T1000 (cell line): ENCODE results near the gene NKTR.
"Not testable (repeated sequence)": the region's sequence is repeated elsewhere in the genome, so short reads cannot be mapped to it uniquely, and the experiment has no call there.

ENCODE experiments used
- DNase-seq: peaks from one replicate; lab custom pipeline; 2025; ENCODE audit warnings: mixed read lengths; lab: John Stamatoyannopoulos, UW

Gene NKTR

DNA sequence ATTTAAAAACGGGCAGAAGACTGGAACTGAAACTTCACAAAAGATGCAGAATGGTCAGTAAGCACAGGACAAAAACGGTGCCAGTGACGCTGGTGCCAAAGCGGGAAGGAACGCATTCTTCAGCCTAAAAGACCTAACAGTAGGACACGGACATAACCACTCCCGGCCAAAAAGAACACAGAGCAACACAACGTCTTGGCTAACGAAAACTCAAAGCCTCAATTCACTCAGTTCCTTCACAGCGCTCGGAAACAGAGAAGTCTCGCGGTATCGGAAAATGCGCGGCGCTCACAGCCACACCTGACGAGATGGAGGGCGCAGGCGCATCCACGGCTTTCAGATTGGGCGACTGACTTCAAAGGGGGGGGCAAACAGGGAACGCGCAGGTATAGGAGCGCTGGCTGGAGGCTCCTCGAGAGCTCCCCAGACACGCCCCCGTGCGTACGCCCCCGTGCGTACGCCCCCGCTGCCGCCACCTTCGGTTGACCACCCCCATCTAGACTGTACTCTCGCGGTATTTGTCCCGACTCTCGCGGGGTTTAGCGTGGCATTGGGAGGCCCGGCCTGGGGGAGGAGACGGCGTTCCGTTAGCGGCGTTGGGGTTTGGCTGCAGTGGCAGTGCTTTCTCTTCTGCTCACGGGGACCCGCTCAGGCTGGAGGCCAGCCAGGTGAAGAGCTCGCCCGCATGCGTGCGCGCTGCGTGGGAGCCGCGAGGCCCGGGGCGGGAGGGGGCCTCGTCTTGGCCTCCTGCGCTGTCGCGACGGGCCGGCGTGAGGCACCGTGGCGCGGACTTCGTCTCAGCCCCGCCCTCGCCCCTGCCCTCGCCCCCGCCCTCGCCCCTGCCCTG, at the start of gene NKTR:
TSS of gene NKTR (plus strand) at position 576 of the 847 bp plus-strand sequence. CDS start 321 bp downstream, outside the sequence.
- DNase-seq, result peak; percentile 99

DNA sequence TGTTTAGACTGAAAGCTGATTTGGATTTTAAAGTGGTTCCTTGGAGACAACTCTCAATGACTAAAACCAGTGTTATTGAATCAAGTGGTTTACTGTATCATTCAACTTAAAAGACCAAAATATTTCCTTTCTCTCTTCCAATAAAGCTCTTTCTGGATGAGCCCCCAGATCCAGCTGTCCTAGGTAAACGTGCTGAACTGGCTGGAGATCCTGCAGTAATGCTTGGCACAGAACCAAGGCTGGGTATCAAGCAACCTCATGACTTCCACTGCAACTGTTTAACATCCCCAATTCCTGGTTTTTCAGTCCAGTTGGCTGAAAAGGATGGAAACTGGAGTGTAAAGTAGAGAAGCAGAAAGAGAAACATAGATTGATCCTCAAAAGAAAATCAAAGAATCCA, 47.7 kb upstream of the NKTR start:
- DNase-seq, result no peak

DNA sequence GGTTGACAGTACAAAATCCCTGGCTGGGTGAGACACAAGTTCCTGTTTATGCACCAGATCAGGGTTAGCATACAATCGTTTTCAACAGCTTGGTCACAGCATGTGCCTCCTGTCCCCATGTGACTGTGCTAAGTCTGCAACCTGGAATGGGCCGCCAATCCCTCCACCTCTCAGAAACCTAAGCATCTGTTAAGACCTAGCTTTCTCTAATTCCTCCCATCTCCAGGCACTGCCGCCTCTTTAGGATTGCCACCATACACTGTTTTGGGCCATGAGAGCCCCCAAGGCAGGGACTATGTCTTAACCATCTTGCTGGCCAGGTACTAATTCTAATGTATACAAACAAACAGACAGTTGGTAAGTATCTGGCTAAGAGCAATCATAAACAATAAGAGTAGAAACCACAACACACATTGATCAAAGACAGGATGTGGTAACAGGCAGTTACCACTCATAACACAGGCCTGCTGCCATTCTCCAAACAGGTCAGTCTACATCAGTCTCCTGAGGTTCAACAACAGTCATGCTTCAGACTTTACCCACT, 44.3 kb upstream of the NKTR start:
- no peak for DNase-seq

DNA sequence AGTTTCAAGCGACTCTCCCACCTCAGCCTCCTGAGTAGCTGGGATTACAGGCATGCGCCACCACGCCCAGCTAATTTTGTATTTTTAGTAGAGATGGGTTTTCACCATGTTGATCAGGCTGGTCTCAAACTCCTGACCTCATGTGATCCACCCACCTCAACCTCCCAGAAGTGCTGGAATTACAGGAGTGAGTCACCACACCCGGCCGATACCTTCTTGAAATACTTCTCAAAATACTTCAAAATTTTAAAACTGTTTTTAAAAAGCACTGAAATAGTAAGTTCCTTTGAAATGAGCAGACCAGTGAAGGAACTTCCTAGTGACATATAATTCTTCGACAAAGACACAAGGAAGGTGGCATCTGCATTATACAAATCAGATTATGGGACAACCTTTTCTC, 43.7 kb upstream of the NKTR start:
- DNase-seq, result not testable (repeated sequence)

DNA sequence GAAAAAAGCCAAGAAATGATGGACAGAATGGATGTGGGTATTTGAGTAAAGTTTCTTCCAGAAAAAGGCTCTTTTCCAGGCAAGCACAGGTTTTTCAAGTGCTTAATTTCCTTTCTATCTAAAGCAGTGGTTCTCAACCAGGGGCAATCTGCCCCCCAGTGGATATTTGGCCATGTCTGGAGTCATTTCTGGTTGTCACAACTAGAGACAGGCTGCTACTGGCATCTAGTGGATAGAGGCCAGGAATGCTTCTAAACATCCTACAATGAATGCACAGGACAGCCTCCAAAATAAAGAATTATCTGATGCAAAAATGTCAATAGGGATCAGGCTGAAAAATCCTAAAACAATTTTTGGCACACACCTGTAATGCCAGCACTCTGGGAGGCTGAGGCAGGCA, 42.6 kb upstream of the NKTR start:
- DNase-seq, result no peak

DNA sequence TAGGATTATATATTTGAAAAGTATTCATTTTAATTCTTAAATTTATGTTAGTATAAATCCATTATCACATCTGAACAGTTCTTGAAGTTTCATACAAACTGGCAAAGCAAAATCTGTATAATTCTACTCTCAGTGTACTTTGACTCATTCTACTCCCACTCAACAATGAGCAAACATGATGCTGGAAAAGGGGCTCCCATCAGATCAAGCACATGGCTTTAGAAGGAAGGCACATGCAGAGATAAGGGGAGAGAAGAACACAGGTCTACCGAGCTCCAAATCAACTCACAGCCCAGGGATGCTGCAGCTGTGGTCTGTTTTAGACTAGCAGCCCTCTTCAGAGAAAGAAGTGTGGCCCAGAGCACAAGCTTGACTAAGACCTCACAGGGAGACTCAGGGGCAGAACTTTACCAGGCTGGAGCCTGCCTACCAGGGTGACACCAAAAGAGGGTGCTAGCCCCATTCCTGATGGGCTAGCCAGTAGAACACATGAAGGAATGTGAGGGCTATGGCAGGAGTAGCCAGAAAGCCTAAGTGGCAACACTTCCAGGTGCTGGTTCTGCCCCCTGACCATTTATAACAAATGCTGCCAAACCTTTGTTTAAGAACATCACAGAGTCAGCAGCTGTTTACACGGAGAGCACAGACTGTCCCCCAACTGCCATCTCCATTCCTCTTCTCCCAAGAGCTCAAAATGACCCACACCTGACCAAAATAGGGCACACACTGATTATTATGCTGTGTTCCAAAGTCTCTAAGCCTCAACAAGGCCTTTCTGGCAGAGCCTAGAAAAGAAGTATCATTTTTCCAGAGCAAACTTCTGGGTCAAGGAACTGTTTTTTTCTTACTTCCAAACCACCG, 38.2 kb upstream of the NKTR start:
- DNase-seq, result no peak

DNA sequence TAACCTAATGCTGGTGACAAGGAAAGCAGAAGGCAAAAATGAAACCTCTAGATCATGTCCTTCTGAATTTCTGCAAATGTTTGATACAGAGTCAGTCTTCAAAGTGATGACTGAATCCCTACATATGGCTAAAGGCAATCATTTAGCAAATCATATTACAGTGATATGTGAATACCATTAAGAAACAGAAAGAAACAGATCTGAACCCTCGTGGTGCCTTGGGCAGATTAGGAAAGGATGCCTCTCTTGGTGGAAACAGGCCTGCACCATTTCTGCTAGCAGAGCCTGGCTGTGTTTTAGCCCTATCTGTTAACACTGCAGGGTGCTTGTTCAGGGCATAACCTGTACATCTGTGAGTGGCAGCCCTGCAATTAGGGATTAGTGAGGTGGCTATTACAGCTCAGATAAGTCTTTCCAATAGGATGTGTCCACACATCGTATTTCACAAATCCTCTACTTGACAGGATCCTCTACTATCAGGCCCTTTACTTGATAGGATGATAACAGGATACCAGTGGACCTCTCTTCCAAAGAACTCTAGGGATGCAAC, 30.8 kb upstream of the NKTR start:
- DNase-seq, result no peak

DNA sequence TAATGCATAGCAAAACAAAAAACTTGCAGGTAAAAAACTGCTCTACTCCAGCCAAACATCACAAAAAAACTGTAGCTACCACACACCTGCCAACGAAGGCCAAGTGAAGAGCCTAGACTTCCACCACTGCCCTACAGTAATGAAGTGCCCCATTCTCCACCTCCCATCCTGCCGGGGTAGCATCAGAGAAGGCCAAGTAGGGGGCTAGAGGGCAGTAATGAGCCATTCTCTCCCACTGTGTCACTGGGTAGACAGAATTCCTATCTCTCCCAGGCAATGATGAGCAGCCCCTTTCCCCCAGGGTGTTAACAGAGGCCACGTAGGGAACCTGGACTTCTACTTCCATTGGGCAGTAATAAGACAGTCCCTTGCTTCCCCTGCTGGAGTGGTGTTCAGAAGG, 28.2 kb upstream of the NKTR start:
- no peak for DNase-seq

DNA sequence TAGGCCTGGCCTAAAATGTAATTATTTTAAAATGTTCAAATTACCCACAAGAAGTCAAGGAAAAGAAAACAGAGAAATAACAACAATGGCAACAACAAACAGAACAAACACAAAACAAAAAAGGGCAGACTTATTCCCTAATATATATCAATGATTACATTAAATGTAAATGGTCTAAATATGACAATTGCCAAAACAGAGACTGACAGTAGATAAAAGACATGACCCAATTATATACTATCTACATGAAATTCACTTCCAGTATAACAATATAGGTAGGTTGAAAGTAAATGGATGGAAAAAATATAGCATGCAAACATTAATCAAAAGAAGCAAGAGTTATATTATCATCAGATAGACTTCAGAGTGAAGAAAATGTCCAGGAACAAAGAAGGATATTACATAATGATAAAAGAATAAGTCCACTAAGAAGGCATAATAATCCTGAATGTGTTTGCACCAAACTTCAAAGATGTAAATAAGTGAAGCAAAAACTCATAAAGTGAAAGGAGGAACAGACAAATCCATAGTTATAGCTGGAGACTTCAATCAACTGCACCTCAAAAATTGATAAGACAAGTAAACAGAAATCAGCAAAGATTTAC, 25.2 kb upstream of the NKTR start:
- no peak for DNase-seq

DNA sequence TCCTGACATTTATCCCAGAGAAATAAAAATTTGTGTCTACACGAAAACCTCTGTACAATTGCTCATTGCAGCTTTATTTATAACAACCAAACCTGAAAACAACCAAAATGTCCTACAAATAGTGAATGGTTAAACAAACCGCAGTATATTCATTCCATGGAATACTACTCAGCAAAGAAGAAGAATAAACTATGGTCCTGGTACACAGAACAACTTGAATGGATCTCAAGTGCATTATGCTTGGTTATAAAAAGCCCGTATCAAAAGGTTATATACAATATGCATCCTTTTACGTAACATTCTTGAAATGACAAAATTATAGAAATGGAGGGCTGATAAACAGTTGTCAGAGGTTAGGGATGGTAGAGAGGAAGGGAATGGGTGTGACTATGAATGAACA, 22.4 kb upstream of the NKTR start:
- DNase-seq, result no peak

DNA sequence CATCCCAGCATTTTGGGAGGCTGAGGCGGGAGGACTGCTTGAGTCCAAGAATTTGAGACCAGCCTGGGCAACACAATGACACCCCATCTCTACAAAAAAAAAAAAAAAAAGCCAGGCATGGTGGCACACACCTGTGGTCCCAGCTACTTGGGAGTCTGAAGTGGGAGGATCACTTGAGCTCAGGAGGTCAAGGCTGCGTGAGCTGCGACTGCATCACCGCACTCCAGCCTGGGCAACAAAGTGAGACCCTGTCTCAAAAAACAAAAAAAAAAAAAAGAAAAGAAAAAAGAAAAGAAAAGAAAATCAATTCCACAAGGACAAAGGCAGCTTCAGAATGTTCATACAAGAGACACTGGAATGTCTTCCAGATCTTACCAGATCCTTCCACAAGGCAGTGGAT, 21.1 kb upstream of the NKTR start:
- DNase-seq, result not testable (repeated sequence)

DNA sequence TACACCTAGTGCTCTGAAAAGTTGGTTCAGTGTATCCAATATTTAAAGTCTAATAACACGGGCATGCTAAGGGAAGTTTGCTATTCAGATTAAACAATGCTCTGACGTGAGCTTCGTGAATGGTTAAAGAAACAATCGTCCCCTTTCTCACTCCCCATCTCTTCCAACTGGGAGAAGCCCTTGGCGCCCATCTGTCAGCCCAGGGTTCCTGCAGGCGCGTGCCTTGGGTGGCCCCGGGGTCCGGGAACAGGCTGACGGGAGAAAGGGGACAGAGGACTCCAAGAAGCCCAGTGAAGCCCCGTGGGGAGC, 19.1 kb upstream of the NKTR start:
- DNase-seq, result no peak

DNA sequence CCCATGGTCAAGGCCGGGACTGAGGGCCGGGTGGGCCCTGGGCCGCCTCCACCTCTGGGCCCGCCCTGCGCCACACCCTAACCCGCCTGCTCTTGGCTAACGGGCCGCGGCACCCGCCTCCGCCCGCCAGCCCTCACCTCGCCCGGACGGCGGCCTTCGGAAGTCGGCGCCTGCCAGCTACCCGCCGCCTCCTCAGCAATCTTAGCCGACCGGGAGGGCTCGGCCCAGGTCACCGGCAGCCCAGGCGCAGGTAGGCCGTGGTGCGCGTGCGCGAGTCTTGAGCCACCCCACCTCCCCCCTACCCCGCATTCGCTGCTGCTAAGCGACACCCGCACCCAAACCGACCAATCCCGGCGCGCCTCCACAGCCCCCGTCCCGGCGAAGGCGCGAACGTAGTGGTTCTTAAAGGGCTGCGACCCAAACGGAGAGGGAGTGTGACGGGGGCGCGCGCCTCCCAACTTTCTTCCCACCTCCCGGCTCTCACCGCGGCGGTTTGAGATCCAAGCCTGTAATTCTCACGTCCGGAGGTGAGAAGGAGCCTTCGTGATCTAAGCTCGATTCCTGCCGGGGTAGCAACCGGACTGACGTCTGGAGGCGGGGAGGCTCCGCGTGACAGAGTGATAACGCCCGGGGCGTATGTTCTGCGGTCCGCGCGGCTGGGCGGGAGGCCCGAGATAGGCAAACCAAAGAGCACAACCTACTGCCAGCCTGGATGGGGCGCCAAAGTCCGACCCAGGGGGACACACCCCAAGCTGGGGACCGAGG, 18.6 kb upstream of the NKTR start, which contains the start of gene SEC22C:
TSS of gene SEC22C (minus strand) at position 259 of the 765 bp plus-strand sequence. CDS start 12,921 bp downstream, outside the sequence.
- peak; percentile 90 for DNase-seq

DNA sequence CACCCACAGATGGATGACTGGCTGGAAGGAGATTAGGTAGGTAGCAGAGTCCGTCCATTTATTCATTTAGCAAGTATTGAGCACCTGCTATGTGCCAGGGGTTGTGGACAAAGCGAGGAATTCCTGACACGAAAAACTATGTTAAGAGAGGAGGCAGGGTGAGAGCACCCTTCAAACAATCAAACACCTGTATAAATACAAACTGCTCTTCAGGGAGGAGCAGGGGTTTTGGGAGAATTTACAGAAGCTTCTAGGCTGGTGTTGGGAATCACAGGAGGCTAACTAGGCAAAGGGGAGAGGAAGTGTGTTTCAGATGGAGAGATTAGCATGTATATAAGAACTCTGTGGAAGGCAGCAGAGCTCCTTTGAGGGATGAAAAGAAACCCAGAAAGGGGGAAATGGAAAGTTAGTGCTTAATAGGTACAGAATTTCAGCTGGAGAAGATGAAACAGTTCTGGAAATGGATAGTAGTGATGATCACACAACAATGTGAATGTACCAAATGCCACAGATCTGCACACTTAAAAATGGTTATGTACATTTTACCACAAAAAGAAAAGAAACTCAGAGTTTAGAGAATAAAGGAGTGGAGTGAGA, 17.9 kb upstream of the NKTR start:
- DNase-seq, result no peak

DNA sequence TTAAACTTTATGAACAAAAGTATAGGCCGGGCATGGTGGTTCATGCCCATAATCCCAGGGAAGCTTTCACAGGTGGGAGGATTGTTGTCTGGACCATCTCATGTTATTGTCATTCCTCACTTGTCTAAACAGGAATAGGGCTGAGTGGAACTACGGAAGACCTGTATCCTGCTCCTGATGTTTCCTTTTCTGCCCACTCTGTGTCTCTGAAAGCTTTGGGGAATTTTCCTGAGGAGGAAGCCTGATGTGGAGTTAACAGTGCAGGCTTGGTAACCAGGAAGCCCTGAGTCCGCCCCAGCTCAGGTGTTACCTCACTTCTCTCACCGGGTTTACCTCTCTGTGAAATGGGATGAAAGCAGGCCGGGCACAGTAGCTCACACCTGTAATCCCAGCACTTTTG, 11.9 kb upstream of the NKTR start:
- DNase-seq, result no peak

DNA sequence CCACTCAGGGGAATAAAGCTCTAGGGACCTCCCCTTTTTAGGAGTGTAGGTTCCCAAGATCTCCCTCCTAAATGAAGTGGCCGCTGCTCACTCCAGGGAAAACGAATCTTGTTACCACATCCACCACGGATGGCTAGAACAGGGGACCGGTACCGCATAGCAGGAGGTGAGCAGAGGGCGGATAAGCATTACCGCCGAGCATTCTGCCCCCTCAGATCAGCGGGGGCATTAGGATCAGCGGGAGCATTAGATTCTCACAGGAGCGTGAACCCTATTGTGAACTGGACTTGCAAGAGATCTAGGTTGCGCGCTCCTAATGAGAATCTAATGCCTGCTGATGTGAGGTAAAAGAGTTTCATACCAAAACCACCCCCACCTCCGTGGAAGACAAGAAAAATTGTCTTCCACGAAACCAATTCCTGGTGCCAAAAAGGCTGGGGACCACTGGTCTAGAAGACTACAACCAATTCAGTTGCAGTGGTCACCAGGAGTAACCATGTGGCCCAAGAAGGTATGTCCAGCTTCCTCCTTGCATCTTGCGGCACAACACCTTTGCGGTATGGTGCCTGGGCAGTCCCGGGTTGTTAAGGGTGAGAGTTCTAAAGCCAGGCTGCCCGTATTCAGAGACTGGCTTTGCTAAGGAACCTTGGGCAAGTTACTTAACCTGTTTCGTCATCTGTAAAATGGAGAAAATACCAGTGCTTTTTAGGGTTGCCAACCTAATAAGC, 10.9 kb upstream of the NKTR start:
- DNase-seq, result no peak

DNA sequence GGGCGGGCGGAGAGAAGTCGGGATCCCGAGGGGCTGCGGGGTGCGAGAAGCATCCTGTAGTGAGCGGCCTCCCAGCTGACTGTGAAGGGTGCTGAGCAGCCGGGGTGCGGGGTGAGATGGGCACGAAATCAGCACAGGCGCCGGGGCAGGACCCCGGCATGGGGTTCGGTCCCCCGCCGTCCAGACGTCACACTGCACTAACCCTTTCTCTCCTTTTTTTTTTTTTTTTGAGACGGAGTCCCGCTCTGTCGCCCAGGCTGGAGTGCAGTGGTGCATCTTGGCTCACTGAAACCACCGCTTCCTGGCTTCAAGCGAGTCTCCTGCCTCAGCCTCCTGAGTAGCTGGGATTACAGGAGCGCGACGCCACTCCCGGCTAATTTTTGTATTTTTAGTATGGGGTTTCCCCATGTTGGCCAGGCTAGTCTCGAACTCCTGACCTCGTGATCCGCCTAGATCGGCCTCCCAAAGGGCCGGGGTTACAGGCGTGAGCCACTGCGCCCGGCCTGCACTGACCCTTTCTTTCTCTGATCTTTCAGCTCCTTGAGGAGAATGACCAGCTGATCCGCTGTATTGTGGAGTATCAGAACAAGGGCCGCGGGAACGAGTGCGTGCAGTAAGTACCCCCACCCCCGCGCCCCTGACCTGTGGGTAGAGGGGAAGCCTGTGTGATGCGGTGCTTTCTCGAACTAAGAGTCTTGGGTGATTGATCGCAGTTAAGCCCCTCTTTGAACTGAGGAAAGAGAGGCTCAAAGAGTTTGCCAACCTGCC, 9.3 kb upstream of the NKTR start:
- DNase-seq, result no peak

DNA sequence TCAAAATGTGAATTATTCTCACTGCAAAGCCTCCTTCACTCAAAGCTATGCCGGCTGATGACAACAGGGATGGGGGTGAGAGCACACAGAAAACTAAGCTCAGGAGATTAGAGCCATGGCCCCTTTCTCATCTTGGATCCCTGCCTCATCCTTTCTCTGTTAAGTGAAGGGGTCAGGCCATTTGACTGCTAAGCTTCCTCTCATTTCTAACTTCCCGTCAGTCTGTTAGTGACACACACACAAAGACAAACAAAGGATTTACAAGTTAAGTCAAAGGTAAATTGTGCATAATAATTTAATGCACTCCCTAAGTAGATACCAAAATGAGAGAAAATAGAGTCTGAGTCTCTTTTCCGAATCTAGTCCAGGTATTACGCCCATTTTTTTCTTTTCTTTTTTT, 8.7 kb upstream of the NKTR start:
- no peak for DNase-seq

DNA sequence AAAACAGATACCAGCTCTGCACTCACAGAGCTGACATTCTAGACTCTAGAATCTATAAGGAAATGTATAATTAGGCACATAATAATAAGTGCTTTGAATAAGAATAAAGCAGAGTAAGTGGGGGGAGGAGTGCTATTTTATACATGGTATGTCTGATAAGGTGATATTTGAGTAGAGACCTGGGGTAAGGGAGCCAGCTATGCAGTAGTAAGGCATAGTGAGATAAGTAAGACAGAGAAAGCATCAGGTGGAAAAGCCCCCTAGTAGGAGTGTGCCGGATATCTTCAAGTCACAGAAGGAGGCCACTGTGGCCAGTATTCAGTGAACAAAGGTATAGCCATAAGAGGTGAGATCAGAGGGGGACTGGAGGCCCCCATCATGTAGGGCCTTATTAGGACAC, 6.9 kb upstream of the NKTR start:
- DNase-seq, result no peak

DNA sequence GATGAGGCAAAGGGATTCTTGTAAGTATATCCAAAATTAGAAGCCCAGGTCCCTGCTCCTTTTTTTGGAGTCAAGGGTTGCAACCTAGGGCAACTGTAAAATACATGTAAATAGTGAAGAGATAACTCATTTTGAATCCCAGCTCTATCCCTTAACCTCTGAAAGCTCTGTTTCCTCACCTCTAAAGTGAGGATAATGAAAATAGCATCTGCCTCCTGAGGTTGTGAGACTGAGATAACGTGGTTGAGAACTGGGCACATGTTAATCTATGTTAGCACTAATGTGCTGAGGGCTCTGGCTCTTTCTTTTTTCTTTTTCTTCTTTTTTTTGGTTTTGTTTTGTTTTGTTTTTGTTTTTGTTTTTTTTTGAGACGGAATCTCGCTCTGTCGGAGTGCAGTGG, 4.8 kb upstream of the NKTR start:
- DNase-seq, result no peak
